Measurements from ENCODE around the gene LDLRAD4. TPM values are rescaled to one million over a fixed set of nuclear protein-coding genes. Genes with fewer than 3 reads are reported as not detected.

Gene LDLRAD4
- total RNA-seq, 4 donors from 2014 or later, result 23.9 to 38.3 (median 27.0) TPM

DNA sequence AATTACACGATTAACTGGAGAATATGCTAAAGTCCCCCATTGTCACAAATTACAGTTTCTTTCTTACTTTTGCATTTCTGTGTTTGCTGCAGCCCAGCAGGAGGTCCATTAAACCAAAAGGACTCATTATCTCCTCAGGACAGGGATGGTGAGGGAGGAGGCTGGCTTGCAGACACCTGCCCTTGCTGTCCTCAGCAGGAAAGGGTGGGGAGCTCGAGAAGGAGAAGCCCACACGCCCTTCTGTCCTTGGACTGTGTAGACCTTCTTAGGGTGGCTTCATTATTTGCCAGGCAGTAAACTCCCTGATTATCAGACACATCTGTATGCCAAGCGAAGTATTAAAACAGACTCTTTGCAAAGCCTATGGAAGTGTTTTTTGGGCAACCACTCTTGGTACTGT, 196.0 kb downstream of the LDLRAD4 start:
- no peak for DNase-seq (ENCODE audit: low spot score)
- TF ChIP-seq, protein P1, sequence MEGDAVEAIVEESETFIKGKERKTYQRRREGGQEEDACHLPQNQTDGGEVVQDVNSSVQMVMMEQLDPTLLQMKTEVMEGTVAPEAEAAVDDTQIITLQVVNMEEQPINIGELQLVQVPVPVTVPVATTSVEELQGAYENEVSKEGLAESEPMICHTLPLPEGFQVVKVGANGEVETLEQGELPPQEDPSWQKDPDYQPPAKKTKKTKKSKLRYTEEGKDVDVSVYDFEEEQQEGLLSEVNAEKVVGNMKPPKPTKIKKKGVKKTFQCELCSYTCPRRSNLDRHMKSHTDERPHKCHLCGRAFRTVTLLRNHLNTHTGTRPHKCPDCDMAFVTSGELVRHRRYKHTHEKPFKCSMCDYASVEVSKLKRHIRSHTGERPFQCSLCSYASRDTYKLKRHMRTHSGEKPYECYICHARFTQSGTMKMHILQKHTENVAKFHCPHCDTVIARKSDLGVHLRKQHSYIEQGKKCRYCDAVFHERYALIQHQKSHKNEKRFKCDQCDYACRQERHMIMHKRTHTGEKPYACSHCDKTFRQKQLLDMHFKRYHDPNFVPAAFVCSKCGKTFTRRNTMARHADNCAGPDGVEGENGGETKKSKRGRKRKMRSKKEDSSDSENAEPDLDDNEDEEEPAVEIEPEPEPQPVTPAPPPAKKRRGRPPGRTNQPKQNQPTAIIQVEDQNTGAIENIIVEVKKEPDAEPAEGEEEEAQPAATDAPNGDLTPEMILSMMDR (IDR thresholded peaks at IDR 0.05), result no peak
- no peak for ATAC-seq (ENCODE audit: low FRiP score)

GRCh38 chr18:13415736-13416135, 197.2 kb downstream of the LDLRAD4 start:
- DNase-seq (ENCODE audit: low spot score) (no peak), ATAC-seq (ENCODE audit: low FRiP score) (no peak)
- TF ChIP-seq, protein P1 (IDR thresholded peaks at IDR 0.05), result no peak

- TF ChIP-seq, protein P1 (IDR thresholded peaks at IDR 0.05), result no peak
- no peak for ATAC-seq (ENCODE audit: low FRiP score)
- DNase-seq (ENCODE audit: low spot score), result no peak
Measured at GRCh38 chr18:13416208-13416607, 197.6 kb downstream of the LDLRAD4 start.

GRCh38 chr18:13416848-13417247, 198.3 kb downstream of the LDLRAD4 start:
- no peak for DNase-seq (ENCODE audit: low spot score)
- TF ChIP-seq, protein P1 (IDR thresholded peaks at IDR 0.05), result no peak
- no peak for ATAC-seq (ENCODE audit: low FRiP score)

DNA sequence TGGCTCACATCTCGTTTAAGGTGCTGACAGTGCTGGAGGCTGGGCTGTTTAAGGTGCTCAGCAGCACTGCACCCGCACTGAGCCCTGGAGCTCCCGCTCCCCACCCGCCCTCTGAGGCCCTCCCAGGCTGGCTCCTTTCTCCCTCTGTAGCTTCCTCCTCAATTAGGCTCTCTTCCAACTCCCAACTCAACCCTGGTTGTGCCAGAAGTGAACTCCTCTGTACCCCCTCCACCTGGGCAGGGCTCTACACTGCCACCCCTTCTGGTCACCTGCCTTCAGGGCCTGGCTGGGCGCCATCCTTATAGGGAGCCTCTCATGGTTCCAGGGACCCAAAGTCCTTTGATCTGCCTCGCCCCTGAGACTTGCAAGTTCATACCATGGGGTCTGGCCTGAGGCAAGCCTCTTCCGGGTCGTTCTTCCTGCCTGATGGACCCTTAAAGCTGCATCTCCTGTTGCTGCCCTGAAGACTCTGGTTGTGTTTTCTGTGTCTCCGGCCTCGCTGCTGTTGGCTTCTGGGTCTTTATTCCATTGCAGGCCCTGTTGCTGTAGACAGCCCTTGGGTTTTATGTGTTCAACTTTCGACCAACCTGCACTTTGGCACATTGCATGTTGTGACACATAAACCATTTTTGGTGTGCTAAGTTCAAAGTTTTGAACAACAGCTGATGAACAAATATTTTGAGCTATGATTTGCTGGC, 199.6 kb downstream of the LDLRAD4 start:
- no peak for DNase-seq (ENCODE audit: low spot score)
- ATAC-seq (ENCODE audit: low FRiP score), result no peak
- TF ChIP-seq, protein P1 (IDR thresholded peaks at IDR 0.05), result no peak

GRCh38 chr18:13420969-13421686, 202.6 kb downstream of the LDLRAD4 start:
- no peak for DNase-seq (ENCODE audit: low spot score)
- ATAC-seq (ENCODE audit: low FRiP score), result no peak

More at GRCh38 chr18:13420969-13421686, 202.6 kb downstream of the LDLRAD4 start:
- TF ChIP-seq, protein P1 (IDR thresholded peaks at IDR 0.05), result no peak
